Measurements from ENCODE around the gene CDH18. TPM values are rescaled to one million over a fixed set of nuclear protein-coding genes. Genes with fewer than 3 reads are reported as not detected.

Gene CDH18
- total RNA-seq, 1 donor from 2014 or later: not detected

DNA sequence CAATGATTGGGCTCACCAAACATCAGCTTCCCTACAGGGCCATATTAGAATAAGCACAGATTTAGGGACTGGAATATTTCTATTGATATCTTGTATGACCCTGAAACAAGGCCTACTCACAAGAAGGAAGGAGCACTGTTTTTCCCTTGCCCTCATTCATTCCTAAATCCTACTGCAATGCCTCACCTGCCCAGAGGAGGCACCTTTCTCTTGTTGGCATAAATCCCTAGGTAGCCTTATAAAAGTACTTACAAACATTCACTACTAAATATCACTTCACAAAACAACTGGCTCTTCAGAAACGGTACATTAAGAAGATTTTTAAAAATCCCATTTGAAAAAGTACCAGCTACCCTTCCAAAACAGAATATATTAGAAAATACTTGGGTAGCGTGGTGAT is 449.4 kb downstream of the CDH18 start:
- Mint-ChIP-seq H3K36me3 (ENCODE audit: low read depth) (no peaks in the 10 kb centered on the region), H3K27me3 (no peaks in the 10 kb centered on the region), H3K4me1 (no peaks in the 10 kb centered on the region), H3K9me3 (peaks cover 6% of the 10 kb centered on the region), H3K4me3 (no peak overlapping the region), H3K27ac (no peak overlapping the region)
- intact Hi-C loops (cut with micrococcal nuclease): no loop called here
- DNase-seq: no peak

DNA sequence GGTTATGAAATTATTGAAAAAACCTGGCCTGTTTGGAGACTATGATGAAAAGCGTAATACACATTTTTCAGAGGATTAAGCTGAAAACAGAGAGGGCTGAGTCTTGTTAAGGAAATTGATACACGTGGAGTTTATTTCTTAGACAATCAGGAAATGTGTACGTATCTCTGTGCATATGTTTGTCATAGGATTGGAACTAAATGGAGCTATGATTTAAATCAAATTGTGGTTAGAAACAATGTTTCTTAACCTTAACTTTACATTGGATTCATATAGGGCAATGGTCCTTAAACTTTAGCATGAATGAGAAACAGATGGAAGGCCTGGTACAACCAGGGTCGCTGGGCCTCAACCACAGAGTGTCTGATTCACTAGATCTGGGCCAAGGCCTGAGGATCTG is 451.6 kb downstream of the CDH18 start:
- Mint-ChIP-seq H3K4me3 (no peak overlapping the region), H3K27me3 (no peaks in the 10 kb centered on the region), H3K9me3 (peaks cover 12% of the 10 kb centered on the region), H3K27ac (no peak overlapping the region), H3K4me1 (no peaks in the 10 kb centered on the region), H3K36me3 (ENCODE audit: low read depth) (no peaks in the 10 kb centered on the region)
- intact Hi-C loops (cut with micrococcal nuclease): no loop called here
- DNase-seq: no peak

DNA sequence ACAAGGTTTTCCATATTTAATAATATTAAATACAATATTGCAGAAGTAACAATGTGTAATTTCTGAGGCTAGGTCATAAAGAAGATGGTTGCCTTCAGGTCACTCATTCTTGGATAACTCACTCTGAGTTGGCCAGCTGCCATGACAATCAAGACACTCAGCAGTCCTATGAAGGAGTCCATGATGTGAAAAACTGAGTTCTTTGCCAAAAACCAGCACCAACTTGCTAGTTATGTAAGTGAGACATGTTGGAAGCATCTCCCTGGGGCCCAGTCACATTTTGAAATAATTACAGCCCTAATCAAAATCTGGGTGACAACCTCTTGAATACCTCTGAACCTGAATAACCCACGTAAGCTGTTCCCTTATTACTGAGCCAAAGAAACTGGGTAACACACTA is 453.2 kb downstream of the CDH18 start:
- Mint-ChIP-seq H3K4me3 (no peak overlapping the region), H3K9me3 (peaks cover 6% of the 10 kb centered on the region), H3K36me3 (ENCODE audit: low read depth) (no peaks in the 10 kb centered on the region), H3K4me1 (no peaks in the 10 kb centered on the region), H3K27ac (no peak overlapping the region), H3K27me3 (no peaks in the 10 kb centered on the region)
- intact Hi-C loops (cut with micrococcal nuclease): no loop called here
- DNase-seq: no peak

DNA sequence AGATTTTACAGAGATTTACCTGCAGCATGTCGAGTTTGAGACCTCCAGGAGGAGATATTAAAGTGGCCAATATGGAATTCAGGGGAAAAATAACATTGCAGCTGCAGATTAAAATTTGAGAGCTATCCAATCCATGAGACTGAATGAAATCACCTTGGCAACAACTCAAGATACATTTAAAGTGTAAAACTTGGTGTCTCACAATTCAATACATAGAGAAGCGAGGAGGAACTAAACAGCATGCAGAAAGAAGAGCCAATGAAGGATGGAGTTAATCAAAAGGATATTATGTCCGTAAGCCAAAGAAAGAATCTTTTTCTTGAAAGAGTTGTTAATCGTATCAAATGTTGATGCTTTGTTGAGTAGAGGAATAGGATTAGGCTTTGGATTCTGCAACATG is 455.1 kb downstream of the CDH18 start:
- H3K9me3 Mint-ChIP-seq: peaks cover 6% of the 10 kb centered on the region
- DNase-seq: no peak
- H3K4me3 Mint-ChIP-seq: no peak overlapping the region
- H3K4me1 Mint-ChIP-seq: no peaks in the 10 kb centered on the region
- H3K36me3 Mint-ChIP-seq (ENCODE audit: low read depth): no peaks in the 10 kb centered on the region
- intact Hi-C loops (cut with micrococcal nuclease): no loop called here
- H3K27me3 Mint-ChIP-seq: no peaks in the 10 kb centered on the region
- no peak overlapping the region for H3K27ac Mint-ChIP-seq

DNA sequence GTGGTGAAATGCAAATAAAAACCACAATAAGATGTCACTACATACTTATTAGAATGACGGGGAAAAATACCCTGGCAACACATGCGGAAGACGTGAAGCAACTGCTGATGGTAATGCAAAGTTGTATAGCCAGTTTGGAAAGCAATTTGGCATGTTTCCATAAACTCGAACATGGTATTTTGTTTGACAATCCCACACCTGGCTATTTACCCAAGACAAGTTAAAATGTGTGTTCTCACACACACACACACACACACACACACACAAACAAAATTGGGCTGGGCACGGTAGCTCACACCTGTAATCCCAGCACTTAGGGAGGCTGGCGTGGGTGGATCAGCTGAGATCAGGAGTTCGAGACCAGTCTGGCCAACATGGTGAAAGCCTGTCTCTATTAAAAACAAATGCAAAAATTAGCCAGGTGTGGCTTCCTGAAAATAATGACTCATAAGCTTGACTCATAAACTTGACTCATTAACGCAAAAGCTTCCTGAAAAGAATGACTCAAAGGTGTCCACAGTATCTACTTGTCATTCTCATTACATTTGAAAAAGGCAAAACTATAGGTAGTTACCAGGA is 456.5 kb downstream of the CDH18 start:
- Mint-ChIP-seq H3K27me3 (no peaks in the 10 kb centered on the region), H3K4me1 (no peaks in the 10 kb centered on the region), H3K36me3 (ENCODE audit: low read depth) (no peaks in the 10 kb centered on the region), H3K9me3 (peaks cover 6% of the 10 kb centered on the region), H3K27ac (no peak overlapping the region), H3K4me3 (no peak overlapping the region)
- intact Hi-C loops (cut with micrococcal nuclease): no loop called here
- no peak for DNase-seq

DNA sequence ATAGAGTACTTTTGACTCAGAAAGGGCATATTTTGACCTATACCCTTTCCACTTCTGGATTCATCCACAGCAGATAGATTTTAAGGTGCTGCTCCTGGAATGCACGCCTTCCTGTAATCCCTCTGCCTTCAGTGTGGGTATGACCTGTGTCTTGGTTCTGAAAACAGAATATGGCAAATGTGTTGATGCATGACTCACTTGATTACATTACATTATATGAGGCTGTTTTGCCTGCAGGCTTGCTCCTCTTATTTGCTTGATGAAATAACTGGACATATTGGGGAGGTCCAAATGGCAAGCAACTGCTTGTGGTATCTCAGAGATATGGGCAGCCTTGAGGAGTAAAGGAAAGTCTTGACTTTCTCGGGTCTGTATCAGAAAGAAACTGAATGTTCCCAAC is 468.6 kb downstream of the CDH18 start:
- Mint-ChIP-seq H3K36me3 (ENCODE audit: low read depth) (no peaks in the 10 kb centered on the region), H3K4me3 (no peak overlapping the region), H3K27ac (no peak overlapping the region), H3K9me3 (peaks cover 8% of the 10 kb centered on the region), H3K4me1 (no peaks in the 10 kb centered on the region), H3K27me3 (no peaks in the 10 kb centered on the region)
- no peak for DNase-seq
- intact Hi-C loops (cut with micrococcal nuclease): no loop called here

DNA sequence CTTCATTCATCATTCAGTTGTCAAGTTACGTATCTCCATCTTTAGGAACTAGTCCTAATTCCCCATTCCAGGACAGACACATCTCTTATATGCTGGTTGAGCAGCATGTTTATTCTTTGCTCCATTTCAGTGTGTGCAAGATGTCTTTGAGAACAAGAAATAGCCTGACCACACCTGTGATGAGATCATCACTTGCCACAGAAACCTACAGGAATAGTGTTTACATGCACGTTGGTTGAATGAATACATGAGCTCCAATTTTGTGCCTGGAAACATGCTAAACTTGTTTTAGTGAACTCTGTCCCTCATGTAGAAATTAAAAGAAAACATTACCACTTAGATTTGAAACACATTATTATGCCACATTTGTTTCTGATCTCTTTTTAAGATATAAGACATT is 489.1 kb downstream of the CDH18 start:
- DNase-seq: no peak
- Mint-ChIP-seq H3K9me3 (no peaks in the 10 kb centered on the region), H3K4me3 (no peak overlapping the region), H3K36me3 (ENCODE audit: low read depth) (no peaks in the 10 kb centered on the region), H3K27ac (no peak overlapping the region), H3K27me3 (no peaks in the 10 kb centered on the region), H3K4me1 (no peaks in the 10 kb centered on the region)
- intact Hi-C loops (cut with micrococcal nuclease): no loop called here

DNA sequence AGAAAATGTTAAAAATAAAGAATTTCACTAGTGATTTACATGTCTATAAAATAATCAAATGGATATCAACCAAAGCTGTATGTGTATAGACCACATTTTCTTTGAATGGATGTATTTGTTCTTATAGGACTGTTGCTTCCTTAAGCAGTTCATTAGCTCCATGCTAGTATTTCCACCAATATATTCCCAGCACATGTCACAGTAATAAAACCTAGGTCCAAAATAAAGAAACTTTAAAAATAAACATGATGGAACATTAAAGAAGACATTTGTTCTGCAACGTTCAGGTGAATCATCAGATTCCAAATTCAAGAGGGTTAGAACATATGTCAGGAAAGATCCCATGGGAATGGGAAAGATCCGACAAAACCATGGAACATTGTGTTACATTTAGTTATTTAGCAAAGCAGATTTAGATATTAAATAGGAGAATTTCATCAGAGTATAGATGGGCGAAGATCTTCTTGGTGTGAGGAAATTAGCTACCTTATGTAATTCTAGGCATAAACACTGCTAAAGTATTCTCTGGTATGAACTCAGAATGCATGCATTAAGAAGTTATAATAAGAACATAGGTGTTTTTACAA is 490.7 kb downstream of the CDH18 start:
- intact Hi-C loops (cut with micrococcal nuclease): no loop called here
- Mint-ChIP-seq H3K4me1 (no peaks in the 10 kb centered on the region), H3K9me3 (no peaks in the 10 kb centered on the region), H3K36me3 (ENCODE audit: low read depth) (no peaks in the 10 kb centered on the region), H3K27ac (no peak overlapping the region), H3K27me3 (no peaks in the 10 kb centered on the region), H3K4me3 (no peak overlapping the region)
- no peak for DNase-seq

DNA sequence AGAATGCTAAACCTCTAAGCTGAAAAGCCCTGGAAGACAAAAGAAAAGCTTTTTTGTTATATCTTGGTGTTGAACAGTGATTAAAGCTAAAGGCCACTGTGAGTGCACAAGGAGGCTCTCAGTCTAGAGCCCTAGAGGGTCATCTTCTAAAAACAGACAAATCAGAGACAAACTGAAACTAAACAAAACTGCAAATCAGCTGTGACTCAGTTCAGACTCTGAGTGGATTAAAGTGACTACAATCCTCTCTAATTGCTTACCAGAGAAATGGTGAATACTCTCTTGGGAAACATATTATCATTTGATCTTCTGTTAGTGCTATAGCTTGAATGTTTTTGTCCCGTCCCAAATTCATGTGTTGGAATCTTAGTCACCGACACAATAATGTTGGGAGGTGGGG is 491.9 kb downstream of the CDH18 start:
- H3K36me3 Mint-ChIP-seq (ENCODE audit: low read depth): no peaks in the 10 kb centered on the region
- intact Hi-C loops (cut with micrococcal nuclease): no loop called here
- H3K9me3 Mint-ChIP-seq: no peaks in the 10 kb centered on the region
- H3K4me3 Mint-ChIP-seq: no peak overlapping the region
- no peaks in the 10 kb centered on the region for H3K4me1 Mint-ChIP-seq
- no peak overlapping the region for H3K27ac Mint-ChIP-seq
- no peak for DNase-seq
- no peaks in the 10 kb centered on the region for H3K27me3 Mint-ChIP-seq

DNA sequence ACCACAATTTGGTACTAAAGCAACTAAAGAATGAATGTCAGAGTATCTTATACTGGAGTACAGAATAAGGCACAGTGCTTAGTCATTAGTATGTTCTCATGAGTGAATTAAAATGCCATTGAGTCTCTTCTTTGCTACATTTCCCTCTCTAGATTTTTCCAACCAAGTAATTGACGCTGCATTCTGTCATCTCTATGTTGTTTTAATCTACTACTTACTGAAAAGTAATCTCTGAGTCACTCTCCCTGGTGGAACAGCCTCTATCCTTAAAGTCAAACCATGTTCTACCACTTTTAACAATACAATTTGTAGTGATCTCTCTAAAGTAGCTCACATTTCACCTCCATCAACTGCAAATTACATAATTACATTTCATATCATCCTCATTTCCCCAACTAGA is 495.1 kb downstream of the CDH18 start:
- no peak overlapping the region for H3K27ac Mint-ChIP-seq
- intact Hi-C loops (cut with micrococcal nuclease): no loop called here
- no peaks in the 10 kb centered on the region for H3K4me1 Mint-ChIP-seq
- no peak for DNase-seq
- no peaks in the 10 kb centered on the region for H3K27me3 Mint-ChIP-seq
- no peaks in the 10 kb centered on the region for H3K9me3 Mint-ChIP-seq
- H3K36me3 Mint-ChIP-seq (ENCODE audit: low read depth): no peaks in the 10 kb centered on the region
- no peak overlapping the region for H3K4me3 Mint-ChIP-seq

DNA sequence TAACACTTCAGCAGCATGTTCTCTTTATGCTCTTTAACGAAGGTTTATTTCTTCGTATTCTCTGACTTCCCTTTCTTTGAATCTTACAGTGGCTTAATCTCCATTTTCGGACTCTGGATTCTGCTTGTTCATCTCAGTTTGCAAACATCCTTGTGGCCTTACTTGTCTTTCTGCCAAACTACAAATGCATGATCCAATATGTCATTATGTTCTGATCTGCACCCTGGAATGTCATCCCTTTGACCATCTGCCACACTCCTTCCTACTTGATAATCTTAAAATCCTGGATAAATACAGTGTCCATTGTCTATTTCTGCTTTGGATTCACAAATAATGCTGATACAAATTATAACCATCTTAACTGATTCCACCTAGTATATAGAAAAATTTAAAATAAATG is 499.2 kb downstream of the CDH18 start:
- H3K36me3 Mint-ChIP-seq (ENCODE audit: low read depth): no peaks in the 10 kb centered on the region
- no peaks in the 10 kb centered on the region for H3K4me1 Mint-ChIP-seq
- no peak overlapping the region for H3K27ac Mint-ChIP-seq
- H3K4me3 Mint-ChIP-seq: no peak overlapping the region
- H3K27me3 Mint-ChIP-seq: no peaks in the 10 kb centered on the region
- H3K9me3 Mint-ChIP-seq: no peaks in the 10 kb centered on the region
- intact Hi-C loops (cut with micrococcal nuclease): no loop called here
- DNase-seq: no peak

DNA sequence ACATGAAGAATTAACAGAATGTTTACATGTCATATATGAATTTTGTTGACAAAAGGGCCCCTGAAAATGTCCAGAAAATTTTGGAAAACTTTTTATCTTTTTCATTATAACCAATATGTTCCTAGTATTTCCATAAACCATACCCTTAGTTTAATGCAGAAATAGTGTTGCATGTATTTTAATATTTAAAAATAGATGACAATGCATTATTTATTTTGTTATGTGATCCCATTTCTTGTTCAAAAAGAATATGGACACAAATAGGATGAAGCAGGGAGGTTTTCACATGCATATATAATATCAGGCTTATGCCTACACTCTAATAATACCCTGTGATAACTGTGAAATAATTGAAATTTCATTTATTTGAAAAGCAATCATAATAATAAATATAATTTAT is 500.5 kb downstream of the CDH18 start:
- intact Hi-C loops (cut with micrococcal nuclease): no loop called here
- no peak overlapping the region for H3K4me3 Mint-ChIP-seq
- H3K4me1 Mint-ChIP-seq: no peaks in the 10 kb centered on the region
- H3K36me3 Mint-ChIP-seq (ENCODE audit: low read depth): no peaks in the 10 kb centered on the region
- DNase-seq: no peak
- no peaks in the 10 kb centered on the region for H3K27me3 Mint-ChIP-seq
- H3K27ac Mint-ChIP-seq: no peak overlapping the region
- H3K9me3 Mint-ChIP-seq: no peaks in the 10 kb centered on the region

DNA sequence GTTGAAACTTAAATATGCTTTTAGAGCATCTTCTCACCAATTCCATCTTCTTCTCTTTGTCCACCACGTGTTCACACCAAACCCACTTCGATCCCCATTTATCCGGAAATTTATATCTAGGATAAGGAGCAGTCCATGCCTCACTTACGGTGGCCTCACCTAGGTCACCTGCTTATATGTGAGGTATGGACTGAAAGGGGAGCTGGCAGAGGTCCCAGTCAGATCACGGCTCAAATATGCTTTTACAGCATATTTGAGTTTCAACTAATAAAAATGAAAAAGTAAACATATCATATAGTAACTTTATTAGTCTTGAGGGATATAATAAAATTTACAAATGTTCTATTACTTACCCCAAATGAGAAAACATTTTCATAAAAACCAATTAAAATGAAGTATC is 508.4 kb downstream of the CDH18 start:
- Mint-ChIP-seq H3K4me3 (no peak overlapping the region), H3K9me3 (peaks cover 6% of the 10 kb centered on the region), H3K36me3 (ENCODE audit: low read depth) (no peaks in the 10 kb centered on the region), H3K4me1 (no peaks in the 10 kb centered on the region), H3K27ac (no peak overlapping the region), H3K27me3 (no peaks in the 10 kb centered on the region)
- DNase-seq: no peak
- intact Hi-C loops (cut with micrococcal nuclease): no loop called here

DNA sequence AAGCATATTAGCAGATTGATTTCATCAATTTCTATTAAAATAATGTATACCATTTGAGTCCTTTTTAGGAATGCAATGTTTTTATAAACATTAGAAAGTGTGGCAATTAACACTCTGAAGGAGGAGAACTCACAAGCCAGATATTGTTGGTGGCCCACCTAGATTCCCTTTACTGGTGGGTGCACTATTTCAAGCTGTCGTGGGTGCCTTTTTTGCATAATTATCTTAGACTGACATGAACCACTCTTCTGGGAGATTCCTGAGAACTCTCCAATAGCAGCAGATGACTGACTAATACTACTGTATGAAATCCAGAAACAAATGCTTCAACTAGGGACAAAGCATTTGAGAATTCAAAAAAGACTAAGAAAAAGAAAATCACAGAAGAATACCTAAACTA is 526.0 kb downstream of the CDH18 start:
- Mint-ChIP-seq H3K9me3 (peaks cover 3% of the 10 kb centered on the region), H3K27me3 (no peaks in the 10 kb centered on the region), H3K36me3 (ENCODE audit: low read depth) (no peaks in the 10 kb centered on the region), H3K27ac (no peak overlapping the region), H3K4me3 (no peak overlapping the region), H3K4me1 (no peaks in the 10 kb centered on the region)
- intact Hi-C loops (cut with micrococcal nuclease): no loop called here
- no peak for DNase-seq

DNA sequence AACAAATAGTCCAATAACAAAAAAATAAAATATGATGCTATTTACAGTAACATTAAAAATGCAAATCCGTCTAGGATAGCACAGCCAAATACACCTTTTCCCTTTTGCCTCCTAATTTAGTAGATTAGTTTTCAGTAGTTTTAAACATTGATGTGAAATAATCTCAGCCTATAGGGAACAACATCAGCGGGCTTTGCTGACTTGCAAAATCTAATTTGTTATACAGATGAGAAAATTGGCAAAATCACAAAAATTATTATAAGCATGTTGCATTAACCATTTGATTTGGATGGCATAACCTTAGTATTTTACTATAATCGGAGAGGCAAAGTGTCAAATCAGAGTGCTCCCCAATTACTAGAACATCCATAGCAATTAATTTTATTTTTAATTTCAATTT is 563.5 kb downstream of the CDH18 start:
- no peak for DNase-seq
- H3K27me3 Mint-ChIP-seq: no peaks in the 10 kb centered on the region
- H3K4me3 Mint-ChIP-seq: no peak overlapping the region
- H3K27ac Mint-ChIP-seq: no peak overlapping the region
- H3K9me3 Mint-ChIP-seq: no peaks in the 10 kb centered on the region
- H3K4me1 Mint-ChIP-seq: no peaks in the 10 kb centered on the region
- no peaks in the 10 kb centered on the region for H3K36me3 Mint-ChIP-seq (ENCODE audit: low read depth)
- intact Hi-C loops (cut with micrococcal nuclease): no loop called here

Data from activated CD4-positive, alpha-beta T cell treated with anti-CD3 and anti-CD28 coated beads, Interleukin-2, amount 10 ng/mL, durations not matched to agents 24 days and 14 days (primary cell).